ENCODE data around the gene CHPT1. TPM values are rescaled to one million over a fixed set of nuclear protein-coding genes. Genes with fewer than 3 reads are reported as not detected.

CHPT1 gene
- total and polyA plus RNA-seq, 4 donors, result 48.5 to 53.1 (median 50.7) TPM

Small RNAs within 50 kb of the gene (small RNA-seq; reads per million reads assigned to genes)
- gene RNU6-101P (ENCODE audit: low replicate concordance), result not detected
- gene RNY1P16 (ENCODE audit: low replicate concordance), result not detected

Other genes starting within 250 kb of the CHPT1 start
- not detected for gene SPIC, start 222.3 kb upstream of the CHPT1 start, total RNA-seq
- gene SPIC, start 222.3 kb upstream of the CHPT1 start, polyA plus RNA-seq (ENCODE audit: insufficient read length in 2 of 2), result not detected
- 10 to 100 TPM in 1 of 2 donors, 1 to 10 TPM in 1; 5.8 to 13.8 TPM for gene MYBPC1, start 102.7 kb upstream of the CHPT1 start, total RNA-seq
- 1 to 10 TPM; 4.6 to 7.3 TPM for gene MYBPC1, start 102.7 kb upstream of the CHPT1 start, polyA plus RNA-seq (ENCODE audit: insufficient read length in 2 of 2)
- under 1 TPM; 0.20 to 0.28 TPM for gene SYCP3, start 41.8 kb downstream of the CHPT1 start, total RNA-seq
- gene SYCP3, start 41.8 kb downstream of the CHPT1 start, polyA plus RNA-seq (ENCODE audit: insufficient read length in 2 of 2), result 1 to 10 TPM; 2.1 to 2.4 TPM
- gene GNPTAB, start 133.3 kb downstream of the CHPT1 start, total RNA-seq, result 10 to 100 TPM; 33.3 to 63.4 TPM
- 10 to 100 TPM; 58.8 to 60.2 TPM for gene GNPTAB, start 133.3 kb downstream of the CHPT1 start, polyA plus RNA-seq (ENCODE audit: insufficient read length in 2 of 2)
- gene DRAM1, start 179.9 kb downstream of the CHPT1 start, total RNA-seq, result 1 to 10 TPM; 4.0 to 4.1 TPM
- 1 to 10 TPM; 5.1 to 5.3 TPM for gene DRAM1, start 179.9 kb downstream of the CHPT1 start, polyA plus RNA-seq (ENCODE audit: insufficient read length in 2 of 2)

All from spinal cord (tissue), 4 donors.